Fibroblast of lung (primary cell): ENCODE data around the gene SETDB1.

Experiments
- CTCF ChIP-seq, 2 donors: IDR thresholded peaks in 1 of 2; conservative IDR thresholded peaks in 1 of 2; 1 replicate in 1 of 2; 2 replicates in 1 of 2; pipeline ENCODE4 v1.5.1; 2011 to 2012; ENCODE audit warnings: low read length in 2 of 2, control low read depth in 1 of 2, inconsistent platforms in 1 of 2, low read depth in 1 of 2, mild to moderate bottlenecking in 1 of 2
- EZH2 ChIP-seq: IDR thresholded peaks from 2 replicates; pipeline ENCODE4 v1.5.1; 2012; ENCODE audit warnings: low read length, control low read depth, mild to moderate bottlenecking; ENCODE audit errors: missing control alignments

GRCh38 chr1:150987924-150988323, 61.8 kb downstream of the SETDB1 start:
- TF ChIP-seq CTCF (conservative IDR thresholded peaks at IDR 0.05 in 1 of 2, IDR thresholded peaks at IDR 0.05 in 1 of 2; ENCODE audit: low read depth in 1 of 2, low read length in 2 of 2): no peak
- no peak for TF ChIP-seq EZH2
